NCI-H146 treated with DMSO at 0.1 percent for 48 hours (cell line): ENCODE measurements around the gene PRRX2.

ENCODE experiments used
- DNase-seq: peaks from one replicate; lab custom pipeline; 2025; ENCODE audit not compliant: unreplicated experiment; lab: John Stamatoyannopoulos, UW

PRRX2 gene

DNA sequence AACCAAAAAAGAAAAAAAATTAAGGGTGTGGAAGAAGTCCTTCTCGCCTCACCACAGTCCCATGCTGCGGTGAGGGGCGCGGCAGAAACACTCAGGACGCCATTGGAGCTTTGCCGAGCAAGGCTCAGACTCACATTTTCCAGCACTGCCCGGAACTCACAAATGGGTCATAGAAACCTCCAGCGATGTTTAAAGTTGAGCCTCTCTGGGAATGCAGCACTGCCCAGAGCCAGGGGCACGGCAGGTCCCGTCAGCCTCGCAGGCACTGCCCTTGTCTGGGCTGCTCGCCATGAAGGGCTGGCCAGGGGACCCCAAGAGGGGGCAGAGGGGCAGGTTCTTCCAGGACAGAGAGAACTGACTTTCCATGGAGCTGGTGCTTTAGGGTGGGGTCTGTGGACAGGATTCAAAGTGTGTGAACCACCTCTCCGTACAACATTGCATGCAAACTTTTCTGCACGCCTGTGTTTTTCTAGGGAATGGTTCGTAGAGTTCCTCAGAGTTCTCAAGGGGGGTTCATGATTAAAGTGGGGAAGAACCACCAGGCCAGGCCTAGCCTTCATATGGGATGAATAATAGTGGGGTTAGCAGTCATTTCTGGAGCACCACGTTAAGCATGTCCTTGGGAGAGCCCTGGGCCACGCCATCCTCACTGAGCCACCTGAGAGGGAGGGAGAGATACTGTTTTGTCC is 38.4 kb downstream of the PRRX2 start:
- DNase-seq, result no peak

DNA sequence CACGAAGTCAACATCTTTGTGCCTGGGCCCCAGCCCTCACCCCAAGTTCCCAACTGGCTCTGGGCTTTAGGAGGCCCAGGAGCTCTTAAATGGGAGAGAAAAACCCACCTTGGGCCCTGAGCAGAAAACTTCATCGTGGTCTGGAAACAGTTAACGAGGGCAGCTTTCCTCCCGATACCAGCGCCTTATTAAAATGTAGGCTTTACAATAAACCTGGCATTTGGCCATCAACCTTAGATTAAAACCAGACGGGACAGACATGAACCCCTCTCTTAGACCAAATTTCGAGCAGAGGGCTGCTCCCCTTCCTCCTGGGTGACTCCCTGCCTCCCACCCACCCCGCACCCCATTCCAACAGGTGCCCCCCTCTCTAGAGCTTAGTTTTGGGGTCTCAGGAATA is 39.4 kb downstream of the PRRX2 start:
- no peak for DNase-seq

DNA sequence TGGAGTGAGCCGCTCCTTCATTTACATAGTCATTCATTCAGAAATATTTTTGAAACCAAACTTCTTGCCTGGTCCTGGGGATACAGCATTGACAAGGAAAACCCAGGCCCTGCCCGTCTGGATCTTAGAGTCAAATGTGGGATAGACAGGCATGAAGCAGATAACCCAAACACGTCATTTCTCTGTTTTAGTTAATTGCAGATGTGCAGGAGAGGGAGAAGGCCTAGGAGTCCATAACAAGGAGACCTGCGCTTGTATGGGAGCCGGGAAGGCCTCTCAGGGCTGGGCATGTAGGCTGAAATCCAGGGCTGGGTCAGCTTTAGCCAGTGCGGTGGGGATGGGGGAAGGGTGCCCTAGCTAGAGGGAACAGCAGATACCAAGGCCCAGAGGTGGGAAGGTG is 43.3 kb downstream of the PRRX2 start:
- DNase-seq, result no peak

DNA sequence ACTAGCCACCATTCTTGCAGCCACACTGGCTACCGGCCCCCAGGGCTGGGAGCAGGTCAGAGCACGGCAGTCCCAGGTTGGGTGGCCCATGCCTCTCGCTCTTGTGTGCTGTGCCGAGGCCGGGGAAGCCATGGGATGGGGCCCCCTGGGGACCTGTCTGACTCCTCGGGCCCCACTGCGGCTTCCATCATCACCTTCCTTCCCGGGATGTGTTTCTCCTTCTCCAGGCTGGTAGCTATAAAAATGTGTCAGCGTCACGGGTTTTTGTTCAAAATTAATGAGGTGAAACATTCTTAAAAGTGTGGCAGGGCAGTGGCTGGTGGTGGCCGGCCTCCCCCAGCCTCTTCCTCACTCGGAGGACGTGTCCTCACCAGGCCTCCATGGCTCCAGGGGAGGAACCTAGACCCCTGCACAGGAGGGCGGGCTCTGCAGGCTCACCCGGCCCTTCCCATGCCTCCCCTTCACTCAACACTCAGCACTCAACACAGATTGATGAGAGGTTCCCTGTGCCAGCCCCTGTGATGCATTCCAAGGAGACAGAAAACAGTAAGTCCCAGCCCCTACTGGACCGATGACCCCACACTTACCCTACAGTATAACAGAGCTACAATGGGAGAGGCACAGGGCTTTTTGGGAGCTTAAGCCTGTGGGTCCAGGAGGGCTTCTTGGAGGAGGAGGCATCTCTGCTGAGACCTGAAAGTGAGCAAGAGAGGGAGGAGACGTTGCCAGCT is 44.2 kb downstream of the PRRX2 start:
- DNase-seq, result no peak

DNA sequence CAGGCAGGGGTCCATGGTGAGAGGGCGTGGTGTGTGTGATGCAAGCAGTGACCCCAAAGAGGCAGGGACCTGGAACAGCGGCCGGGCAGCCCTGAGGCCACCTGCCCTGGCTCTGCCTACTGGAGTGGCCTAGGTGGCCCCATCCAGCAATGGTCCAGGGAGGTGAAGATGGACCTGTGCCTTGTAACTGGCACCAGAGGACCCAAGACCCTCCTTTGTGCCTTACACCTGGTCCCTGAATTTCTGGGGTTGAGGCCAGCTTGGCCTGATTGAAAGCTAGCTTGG is 44.7 kb downstream of the PRRX2 start:
- no peak for DNase-seq

DNA sequence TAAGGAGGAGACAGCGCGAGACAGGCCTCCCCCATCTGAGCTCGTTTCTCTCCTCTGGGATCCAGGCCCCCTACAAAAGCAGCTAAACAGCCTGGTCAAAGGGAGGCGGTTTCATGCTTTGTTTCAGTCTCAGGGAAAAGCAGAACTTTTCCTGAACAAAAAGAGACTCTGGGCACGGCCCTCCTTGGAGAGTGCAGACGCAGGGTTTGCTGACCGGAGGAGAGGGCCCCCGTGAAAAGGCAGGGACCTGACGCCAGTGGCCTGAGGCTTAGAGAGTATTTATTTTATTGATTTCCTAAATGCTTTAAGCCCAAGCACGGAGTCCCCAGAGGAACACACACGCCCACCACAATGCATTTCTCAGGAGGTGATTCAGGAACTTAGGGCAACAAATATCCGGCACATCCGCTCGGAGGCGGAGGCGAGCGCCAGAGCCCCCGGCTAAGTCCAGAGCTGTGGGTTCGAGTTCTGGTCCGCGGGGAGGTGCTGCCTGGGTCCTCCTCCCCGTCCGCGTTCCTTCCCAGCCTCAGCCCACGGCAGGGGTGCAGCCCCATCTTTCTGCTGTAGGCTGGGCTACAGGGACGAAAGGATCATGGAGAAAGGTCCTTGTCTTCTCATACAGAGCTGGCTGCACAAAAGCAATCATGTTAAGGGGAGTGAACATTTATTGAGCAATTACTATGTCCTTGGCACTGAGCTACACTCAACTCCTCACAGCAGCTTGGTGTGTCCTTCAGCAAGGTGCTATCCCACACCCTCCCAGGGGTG is 47.4 kb downstream of the PRRX2 start:
- DNase-seq, result no peak

DNA sequence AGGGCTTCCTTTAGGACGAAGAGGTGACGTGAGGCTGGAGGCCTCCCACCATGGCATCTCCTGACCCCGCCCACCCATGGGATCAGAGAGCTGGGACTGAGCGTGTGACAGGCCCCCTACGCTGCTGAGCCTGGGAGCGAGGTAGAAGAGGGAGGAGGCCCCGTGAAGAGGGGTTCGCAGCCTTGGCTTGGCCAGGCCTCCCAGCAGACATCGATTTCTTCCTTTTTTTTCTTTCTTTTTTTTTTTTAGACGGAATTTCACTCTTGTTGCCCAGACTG is 47.9 kb downstream of the PRRX2 start:
- DNase-seq, result no peak

DNA sequence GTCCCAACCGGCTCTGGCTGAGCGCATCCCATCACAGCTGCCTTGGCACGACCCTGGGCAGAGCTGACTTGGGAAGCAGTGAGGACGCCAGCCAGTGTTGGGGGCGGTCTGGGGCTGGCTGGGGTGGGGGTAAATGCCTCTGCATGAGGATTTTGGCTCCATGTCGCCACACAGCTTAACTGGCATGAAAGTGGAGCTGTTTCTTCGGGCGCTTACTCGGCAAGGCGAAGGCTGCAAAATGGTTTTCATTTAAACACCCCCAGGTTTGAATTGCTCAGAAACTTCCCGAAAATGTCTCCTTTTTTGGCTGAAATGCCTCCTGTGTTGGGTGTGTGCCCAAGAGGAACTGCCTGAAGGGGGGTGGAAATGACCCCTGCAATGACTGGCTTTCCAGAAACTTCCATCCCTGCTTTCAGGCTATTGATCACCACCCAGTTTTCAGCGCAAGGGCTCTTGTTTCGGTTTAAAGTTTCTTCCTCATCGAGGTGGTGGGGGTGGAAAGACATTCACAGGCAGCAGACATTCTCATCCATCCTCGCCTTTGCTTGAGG is 49.1 kb downstream of the PRRX2 start:
- no peak for DNase-seq

DNA sequence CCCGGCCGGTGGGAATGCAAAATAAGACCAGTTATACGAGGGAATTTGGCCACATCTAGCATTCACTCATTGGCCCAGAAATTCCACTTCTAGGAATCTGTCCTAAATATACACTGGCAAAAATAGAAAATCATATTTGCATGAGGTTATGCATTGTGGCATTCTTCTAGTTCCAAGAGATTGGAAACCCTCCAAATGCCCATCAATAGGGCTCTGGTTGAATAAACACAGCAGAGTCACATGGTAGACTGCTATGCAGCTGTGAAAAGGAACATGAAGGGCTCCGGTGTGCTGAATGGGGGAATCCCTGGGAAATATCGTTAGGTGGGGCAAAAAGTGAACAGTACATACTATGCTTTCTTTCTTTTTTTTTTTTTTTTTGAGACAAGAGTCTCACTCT is 50.6 kb downstream of the PRRX2 start:
- DNase-seq, result no peak

DNA sequence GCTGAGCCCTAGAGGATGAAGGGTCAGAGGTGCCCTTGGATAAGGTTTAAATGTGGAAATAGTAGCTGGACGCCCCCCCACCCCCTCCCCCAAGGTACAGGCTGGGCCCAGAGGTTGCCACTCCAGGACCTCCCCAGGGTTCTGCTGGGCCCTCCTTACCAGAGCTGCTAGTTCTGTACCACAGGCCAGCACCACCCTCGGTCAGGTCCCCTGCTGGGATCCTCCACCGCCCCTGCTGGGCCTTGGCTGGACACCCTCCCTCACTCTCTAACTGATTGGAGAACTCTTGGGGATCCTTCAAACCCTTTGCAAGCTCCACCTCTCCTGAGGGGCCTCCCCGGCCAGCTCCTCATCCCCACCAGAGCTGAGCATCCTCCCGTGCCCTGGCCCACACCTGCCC is 52.5 kb downstream of the PRRX2 start:
- DNase-seq, result no peak

DNA sequence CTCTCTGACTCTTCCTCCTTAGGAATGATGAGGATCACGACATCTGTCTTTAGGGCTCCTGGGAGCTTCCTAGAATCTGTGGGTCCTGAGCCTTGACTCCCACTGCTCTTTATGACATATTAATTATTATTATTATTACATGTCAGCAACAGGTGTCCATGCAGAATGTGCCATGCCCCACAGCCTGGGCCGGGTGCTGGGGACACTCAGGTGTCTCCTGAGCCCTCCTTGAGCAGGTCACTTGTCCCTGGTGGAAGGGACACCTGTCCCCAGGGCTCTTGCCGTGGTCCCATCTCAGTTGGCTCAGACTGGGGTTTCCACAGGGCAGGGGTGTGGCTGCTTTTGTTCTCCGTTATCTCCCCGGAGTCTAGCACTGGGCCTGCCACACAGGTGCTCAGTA is 53.2 kb downstream of the PRRX2 start:
- DNase-seq, result no peak

DNA sequence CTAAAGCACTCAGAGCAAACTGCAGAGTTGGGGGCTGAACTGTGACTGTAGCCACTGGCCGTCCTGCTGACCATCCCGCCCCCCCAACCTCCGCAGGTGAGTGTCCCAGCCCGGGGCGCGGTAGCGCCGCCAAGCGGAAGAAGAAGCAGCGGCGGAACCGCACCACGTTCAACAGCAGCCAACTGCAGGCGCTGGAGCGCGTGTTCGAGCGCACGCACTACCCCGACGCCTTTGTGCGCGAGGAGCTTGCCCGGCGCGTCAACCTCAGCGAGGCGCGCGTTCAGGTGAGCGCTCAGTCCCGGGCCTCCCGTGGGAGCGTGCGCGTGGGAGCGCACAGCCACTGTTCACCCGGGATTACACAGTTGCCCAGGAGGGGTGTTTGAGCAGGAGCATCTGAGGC is 53.7 kb downstream of the PRRX2 start:
- no peak for DNase-seq

DNA sequence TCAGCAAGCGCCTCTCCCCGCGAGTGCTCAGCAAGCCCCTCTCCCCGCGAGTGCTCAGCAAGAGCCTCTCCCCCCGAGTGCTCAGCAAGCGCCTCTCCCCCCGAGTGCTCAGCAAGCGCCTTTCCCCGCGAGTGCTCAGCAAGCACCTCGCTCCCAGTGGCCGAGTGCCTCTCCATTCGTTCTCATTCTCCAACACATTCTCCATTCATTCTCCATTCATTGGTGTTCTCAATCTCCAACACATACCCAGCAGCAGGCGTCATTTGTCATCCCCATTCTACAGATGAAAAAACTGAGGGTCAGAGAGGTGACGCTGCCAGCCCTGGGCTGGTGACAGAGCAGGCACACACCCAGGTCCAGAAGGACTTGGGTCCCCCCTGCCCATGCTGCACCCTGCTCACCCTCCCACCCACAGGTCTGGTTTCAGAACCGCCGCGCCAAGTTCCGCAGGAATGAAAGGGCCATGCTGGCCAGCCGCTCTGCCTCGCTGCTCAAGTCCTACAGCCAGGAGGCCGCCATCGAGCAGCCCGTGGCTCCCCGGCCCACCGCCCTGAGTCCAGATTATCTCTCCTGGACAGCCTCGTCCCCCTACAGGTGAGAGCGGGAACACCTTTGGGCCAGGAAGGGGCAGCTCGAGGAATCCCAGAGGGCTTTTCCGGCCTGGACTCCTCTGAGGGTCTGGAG is 54.9 kb downstream of the PRRX2 start:
- no peak for DNase-seq

DNA sequence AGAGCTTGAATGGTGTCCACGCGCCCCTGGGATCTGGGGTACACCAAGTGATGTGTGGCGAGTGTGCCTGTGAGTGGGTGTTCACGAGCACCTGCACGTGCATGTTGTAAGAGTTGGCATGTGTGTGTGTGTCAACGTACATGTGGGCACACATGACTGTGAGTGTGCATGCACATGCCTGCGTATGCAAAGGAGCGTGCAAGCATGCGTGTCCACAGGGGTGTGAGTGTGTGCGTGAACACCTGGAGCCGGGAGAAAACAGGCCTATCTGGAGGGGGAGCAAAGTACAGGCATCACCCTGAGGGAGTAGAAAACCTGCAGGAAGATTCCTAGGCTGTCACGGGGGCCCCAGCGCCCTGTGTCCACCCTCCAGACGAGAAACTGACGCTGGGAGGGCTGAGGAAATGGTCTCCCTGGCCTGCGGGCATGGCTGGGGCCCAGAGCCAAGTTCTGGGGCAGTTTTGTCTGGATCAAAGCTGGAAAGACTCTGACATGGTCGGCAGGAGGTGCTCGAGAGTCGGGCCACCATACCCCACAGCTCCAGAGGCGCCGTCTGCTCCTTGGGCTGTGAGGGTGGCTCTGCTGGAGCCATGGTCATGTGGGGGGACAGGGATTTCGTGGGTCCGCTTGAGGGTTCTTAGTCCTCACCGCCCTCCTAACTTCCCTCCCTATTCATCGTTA is 55.6 kb downstream of the PRRX2 start:
- no peak for DNase-seq

DNA sequence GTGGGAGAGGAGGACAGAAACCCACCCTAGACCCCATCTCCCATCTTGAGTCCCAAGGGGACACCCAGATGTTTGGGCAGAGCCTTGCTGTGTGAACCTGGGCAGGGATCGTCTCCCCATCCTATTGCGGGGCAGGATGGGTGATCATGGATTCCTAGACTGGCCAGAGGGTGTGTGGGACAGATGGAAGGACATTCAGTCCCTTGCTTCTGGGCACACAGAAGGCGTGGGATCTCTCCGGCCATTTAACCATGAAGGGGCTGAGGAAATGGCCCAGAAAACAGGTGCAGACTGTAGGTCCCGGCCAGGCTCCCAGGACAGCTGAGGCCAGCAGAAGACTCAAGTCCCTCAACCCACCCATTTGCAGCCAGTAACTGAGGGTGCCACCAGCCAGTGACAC is 57.5 kb downstream of the PRRX2 start:
- DNase-seq, result no peak

DNA sequence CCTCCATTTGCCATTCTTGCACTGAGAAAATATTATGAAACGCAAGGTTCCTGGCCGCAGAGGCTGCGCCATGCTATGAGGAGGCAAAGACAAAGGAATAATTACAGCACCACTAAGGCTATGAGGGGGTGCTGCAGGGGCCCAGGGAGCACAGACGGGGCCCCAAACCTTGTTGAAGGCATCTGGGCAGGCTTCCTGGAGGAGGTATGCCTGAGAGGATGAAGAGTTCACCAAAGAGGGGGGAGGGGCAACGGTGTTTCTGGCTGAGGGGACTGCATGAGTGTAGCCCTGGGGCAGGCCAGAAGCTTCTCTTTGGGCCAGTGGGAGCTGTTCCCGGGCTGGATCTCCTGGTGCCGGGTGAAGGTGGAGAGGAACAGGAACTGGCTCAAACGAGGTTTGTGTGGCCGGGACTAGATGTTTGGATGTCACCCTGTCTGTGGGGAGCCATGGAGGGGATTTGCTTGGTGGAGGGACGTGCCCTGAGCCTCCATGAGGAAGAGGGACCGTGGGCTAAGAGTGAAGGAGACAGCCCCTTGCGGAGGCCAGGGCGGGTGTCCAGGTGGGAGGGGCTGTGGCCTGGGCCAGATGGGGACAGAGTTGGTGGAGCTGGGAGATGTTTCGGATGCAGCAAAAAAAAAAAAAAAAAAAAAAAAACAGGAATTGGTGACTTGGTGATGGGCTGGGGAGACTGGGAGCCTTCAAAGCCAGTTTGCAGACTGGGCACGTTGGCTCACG is 59.2 kb downstream of the PRRX2 start:
- no peak for DNase-seq

DNA sequence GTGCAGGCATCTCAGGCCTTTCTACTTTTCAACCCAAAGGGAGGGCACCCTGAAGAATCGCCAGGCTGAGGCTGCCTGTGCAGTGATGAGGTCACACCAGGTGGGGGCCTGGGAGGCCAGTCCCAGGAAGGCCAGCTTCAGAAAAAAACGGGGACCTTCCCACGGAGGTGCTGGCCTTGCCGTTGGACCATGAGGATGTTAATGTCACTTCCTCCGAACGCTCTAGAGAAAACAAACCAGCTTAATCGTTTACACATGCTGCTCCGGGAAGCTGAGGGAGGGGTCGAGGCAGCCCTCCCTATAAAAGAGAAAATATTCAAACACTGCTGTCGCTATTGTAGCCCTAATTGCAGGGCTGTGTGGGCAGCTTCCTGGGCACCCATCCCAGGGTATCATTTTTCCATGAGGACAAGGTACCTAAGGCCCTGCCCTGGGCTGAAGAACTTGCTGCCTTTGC is 60.4 kb downstream of the PRRX2 start:
- DNase-seq, result no peak

DNA sequence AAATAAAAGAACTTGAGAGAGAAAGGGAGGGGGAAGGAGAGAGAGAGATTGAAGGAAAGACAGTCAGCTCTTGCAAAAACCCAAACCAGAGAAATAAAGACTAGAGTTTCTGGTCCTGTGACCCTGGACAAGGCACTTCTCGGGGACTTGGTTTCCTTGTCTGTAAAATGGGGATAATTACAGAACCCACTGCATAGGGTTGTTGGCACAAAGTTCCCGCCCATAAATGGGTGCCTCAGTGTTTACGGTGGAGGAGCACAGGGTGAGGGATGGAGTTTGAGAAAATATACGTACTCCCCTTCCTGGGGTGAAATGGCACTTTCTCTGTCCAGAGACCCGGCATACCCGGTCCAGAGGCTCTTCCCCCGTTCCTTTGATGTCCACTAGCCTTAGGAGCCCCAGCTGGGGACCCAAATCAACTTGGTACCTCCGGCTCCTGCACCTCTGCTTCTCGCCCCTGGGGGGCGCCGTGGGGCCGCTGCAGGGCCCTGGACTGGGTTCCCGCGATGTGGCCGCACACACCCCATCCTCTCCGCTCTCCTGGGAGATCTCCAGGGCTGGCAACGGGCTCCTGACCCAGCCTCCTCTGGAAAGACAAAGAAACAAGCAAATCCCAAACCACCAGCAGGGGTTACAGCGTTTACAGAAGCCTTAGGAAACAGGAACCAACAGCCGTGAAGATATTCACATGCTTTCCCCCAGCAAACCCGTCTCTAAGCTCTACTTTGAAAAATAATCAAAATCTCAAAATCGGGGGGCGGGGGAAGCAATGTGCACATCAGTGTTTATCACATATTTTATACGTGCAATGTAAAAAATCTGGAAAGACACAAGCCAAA is 61.1 kb downstream of the PRRX2 start:
- no peak for DNase-seq

DNA sequence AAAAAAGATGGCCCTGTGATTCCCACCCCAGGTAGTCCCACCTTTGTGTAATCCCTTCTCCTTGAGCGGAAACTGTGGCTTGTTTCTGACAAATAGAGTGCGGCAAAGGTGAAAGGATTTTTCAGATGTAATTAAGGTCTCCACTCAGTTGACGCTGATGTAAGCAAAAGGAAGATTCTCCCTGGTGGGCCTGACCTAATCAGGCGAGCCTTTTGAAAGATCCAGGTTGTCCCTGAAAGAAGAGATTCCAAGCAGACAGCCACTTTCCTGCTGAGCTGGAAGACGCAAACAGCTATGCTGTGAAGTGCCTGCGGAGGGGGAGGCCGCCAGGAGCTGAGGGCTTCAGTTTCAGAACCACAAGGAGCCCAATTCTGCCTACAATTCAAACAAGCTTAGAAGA is 63.3 kb downstream of the PRRX2 start:
- no peak for DNase-seq
